Keratinocyte (primary cell): ENCODE data around the gene CHAF1A.

Source experiments
- EZH2 ChIP-seq: IDR thresholded peaks from one replicate; pipeline ENCODE4 v1.6.1; 2012; ENCODE audit warnings: inconsistent platforms, mild to moderate bottlenecking, low read length, moderate library complexity
- TF ChIP-seq, protein P1 (sequence below), 3 experiments: IDR thresholded peaks in 1 of 3; conservative IDR thresholded peaks in 1 of 3; optimal IDR thresholded peaks in 1 of 3; 2 replicates in 2 of 3; 3 replicates in 1 of 3; pipeline versions ENCODE3 to v1.5.1; 2011; ENCODE audit warnings: low read length in 3 of 3, mild to moderate bottlenecking in 3 of 3, moderate library complexity in 2 of 3, control low read depth in 1 of 3, inconsistent platforms in 1 of 3; ENCODE audit not compliant: insufficient read depth in 2 of 3; ENCODE audit errors: extremely low read depth in 1 of 3

DNA sequence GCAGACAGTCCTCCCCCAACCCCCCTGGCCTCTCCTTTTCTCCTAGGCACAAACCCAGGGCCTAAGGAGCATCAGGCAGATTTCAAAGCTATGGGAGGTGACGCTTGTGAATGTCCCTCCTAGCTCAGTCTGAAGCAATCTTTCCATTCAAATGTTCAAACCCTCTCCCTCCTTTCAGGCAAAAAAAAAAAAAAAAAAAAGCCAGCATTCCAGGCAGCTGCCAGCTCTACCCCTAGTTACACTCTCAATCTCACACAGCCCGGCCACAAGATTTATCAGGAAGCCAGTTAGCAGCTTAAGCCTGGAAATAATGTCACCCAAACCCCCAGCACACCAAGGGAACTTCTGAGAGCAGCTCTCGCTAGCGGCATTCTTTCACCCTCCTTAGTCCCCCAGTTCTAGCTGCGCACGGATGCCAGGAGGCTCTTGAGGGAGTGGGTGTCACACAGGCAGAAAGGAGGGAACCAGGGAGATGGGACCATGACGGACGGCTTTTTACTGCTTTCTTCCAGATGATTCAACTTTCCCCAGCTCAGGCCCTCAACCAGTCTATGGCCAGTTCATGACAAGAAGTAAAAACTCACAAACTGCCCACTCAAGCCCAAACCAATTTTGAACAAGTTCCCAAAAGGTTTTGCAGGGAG lies 8.4 kb upstream of the CHAF1A start:
- TF ChIP-seq, protein P1, sequence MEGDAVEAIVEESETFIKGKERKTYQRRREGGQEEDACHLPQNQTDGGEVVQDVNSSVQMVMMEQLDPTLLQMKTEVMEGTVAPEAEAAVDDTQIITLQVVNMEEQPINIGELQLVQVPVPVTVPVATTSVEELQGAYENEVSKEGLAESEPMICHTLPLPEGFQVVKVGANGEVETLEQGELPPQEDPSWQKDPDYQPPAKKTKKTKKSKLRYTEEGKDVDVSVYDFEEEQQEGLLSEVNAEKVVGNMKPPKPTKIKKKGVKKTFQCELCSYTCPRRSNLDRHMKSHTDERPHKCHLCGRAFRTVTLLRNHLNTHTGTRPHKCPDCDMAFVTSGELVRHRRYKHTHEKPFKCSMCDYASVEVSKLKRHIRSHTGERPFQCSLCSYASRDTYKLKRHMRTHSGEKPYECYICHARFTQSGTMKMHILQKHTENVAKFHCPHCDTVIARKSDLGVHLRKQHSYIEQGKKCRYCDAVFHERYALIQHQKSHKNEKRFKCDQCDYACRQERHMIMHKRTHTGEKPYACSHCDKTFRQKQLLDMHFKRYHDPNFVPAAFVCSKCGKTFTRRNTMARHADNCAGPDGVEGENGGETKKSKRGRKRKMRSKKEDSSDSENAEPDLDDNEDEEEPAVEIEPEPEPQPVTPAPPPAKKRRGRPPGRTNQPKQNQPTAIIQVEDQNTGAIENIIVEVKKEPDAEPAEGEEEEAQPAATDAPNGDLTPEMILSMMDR (optimal IDR thresholded peaks at IDR 0.05 in 1 of 3, IDR thresholded peaks at IDR 0.05 in 1 of 3, conservative IDR thresholded peaks at IDR 0.05 in 1 of 3; ENCODE audit: extremely low read depth in 1 of 3, insufficient read depth in 2 of 3, low read length in 3 of 3) = no peak
- no peak for TF ChIP-seq EZH2
